T-helper 9 cell (primary cell): Measurements from ENCODE around the gene ANGPT4.

Experiments
- DNase-seq: peaks from one replicate; pipeline ENCODE4 v3.0.0-alpha.2; 2020
- total RNA-seq, 2 donors: gene quantifications; one replicate each; lab custom pipeline; 2026; lab: John Stamatoyannopoulos, UW

The ANGPT4 gene
- 0 to 0.07 reads per million in 2 donors for total RNA-seq

DNA sequence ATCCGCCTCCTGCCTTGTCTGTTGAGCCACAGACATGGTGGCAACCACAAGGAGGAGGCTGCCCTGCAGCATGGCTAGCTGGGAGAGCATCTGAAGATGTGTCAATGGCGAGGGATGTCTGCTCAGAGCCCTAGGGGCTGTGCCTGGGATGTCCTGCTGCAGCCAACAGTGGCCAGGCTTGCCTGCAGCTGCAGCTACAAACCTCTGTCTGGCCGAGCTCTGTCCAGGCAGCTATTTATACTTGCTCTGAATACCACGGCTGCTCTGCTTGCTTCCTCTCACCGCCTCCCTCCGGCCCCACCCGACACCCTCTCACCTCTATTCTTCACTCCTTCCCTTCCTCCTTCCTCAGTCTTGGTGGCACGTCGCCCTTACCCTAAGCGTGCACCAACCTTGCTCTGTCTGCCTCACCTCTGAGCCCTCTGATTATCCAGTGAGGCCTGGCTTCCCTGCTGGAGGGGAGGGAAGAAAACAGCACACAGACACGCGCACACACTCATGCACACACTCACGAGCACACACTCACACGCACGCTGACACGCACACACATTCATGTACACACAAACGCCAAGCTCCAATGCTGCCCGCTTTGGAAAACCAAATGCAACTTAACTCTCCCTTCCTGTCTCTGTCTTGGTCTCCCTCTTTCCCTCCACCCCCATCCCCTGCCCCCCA is at the start of gene ANGPT4:
Gene ANGPT4, minus strand, starts transcription at position 210 of the 675 bp plus-strand sequence. Its CDS starts 120 bp downstream, at position 90.
- no peak for DNase-seq

GRCh38 chr20:963795-964194 is 47.7 kb upstream of the ANGPT4 start:
- DNase-seq = no peak

- DNase-seq = no peak
These were observed 46.5 kb upstream of the ANGPT4 start for GRCh38 chr20:962683-963082.

DNA sequence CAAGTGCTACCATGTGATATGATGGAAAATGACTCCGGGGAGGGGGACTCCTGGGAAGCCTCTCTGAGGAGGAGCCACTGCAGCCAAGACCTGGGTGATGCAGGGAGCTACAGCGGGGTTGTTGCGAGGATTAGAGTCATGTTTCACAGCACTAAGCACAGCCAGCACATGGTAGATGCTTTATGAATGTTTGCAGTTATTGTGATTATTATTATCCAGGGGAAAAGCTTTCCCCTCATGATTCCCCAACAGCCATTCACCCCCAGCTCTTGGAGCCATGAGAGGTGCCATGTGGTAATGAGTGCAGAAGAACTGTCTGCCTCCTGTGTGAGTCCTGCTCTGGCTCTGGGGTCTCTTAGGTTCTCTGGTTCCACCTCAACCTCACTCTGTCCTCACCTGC is 46.1 kb upstream of the ANGPT4 start:
- no peak for DNase-seq

DNA sequence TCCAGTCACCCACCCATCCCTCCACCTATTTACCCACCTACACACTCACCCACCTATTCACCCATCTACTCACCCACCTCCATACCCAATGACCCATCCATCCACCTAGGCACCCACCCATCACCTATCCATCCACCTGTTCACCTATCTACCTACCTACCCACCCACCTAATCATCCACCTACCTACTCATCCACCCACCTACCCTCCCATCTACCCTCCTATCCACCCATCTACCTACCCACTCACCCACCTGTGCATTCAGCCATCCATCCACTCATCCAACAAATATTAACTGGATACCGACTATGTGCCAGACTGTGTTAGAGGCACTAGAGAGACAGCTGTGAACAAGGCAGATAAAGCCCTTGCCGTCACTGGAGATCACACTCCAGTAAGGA is 45.6 kb upstream of the ANGPT4 start:
- DNase-seq = no peak

GRCh38 chr20:959996-960615 is 44.0 kb upstream of the ANGPT4 start:
- DNase-seq = no peak

GRCh38 chr20:958936-959815 is 43.0 kb upstream of the ANGPT4 start:
- no peak for DNase-seq

GRCh38 chr20:957544-957943 is 41.4 kb upstream of the ANGPT4 start:
- DNase-seq = no peak

DNA sequence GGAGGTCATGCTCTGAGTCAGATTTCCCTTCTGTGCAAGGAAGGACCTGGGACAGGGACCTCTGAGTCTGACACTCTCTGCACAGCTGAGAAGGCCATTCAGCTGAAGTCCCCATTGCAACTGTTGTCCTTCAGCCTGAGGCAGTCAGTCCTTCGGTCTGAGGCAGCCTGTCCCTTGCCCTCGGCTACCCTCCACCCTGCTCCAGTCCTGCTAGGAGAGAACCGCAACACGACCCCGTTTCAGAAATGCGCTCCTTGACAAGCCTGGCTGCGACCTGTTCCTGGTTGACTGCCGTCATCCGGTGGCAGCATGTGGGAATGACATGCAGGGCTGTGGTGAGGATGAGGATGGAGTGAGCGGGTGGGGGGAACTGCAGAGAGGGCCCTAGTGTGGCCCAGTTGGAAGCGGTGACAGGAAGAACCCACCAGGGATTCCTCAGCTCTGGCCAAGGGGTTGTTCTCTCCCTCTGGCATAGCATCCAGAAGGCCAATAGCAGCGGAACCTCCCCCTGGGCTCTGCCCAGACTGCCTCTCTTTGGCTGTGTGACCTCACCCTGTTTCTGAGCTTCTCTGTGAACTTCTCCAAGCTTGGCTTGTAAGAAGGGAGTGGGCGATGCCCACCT is 40.3 kb upstream of the ANGPT4 start:
- DNase-seq = peak; percentile 68

- no peak for DNase-seq
These were observed 39.5 kb upstream of the ANGPT4 start for GRCh38 chr20:955656-956055.

DNA sequence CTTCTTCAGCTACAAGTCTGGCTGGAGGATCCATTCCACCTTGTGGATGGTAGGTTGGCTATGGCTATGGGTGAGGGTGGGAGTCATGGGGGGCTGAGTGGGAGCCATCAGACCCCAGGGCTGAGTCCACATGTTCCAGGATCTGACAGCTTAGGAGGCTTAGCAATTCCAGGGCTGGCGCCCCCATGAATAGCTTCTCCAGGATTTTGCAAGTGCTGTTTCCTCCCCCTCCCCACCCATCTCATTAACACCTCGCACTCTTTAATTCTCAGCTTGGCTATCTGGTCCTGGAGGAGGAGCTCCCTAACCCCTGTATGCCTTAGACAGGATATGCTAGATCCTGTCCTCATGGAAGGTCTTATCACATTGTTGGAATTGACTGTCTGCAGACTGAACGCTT is 39.0 kb upstream of the ANGPT4 start:
- DNase-seq = no peak

- DNase-seq = no peak
These were observed 37.6 kb upstream of the ANGPT4 start for GRCh38 chr20:953742-954141.

GRCh38 chr20:952196-952795 is 36.2 kb upstream of the ANGPT4 start:
- DNase-seq = no peak

DNA sequence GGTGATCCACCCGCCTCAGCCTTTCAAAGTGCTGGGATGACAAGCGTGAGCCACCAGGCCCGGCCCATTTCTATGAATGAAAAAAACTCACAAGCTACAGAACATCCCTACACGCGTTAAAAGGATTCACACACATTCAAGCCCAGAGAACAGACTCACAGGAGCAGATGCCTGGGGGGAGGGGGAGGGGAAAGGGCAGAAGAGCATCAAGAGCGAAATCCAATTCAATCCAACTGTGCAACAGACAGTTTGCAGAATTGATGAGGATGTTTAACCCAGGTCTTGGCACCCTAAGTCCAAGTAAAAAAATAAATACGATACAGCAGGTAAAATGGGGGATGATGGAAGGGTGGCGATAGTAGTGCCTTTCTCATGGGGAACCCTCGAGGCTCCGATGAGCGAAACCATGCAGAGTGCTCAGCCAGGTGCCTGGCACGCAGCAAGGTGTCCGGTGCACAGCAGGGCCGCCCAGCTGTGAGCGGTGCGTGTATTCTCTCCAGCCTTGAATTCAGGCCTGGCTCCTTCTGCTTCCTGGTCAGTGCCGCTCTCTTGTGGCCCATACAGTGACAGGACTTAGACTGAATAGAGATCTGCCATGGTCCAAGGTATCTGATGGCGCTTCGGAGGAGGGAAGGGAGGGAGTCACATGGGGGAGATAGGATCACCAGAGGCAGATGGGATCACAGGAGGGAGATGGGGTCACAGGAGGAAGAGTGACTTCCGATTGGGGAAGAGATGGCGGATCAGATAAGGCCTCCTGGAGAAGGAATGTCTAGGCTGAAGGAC is 35.4 kb upstream of the ANGPT4 start:
- no peak for DNase-seq

DNA sequence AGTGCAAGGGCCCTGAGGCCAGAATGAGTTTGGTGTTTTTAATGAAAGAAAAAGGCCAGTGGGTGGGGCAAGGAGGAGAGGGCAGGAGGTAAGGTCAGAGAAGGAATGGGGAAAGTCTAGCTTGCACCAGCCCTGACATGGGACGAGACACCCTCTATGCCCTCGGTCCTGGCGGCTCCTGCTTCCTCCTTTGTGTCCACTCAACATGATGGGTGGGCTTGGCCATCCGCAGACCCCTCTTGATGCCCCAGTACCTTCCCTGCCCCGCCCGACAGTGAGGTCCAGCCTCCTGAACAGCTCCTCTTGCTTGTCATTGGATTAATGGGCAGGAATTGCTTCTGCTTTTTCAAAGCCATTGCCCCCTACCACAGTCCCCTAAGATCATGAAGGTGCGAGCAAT is 33.6 kb upstream of the ANGPT4 start:
- no peak for DNase-seq

- no peak for DNase-seq
These were observed 30.7 kb upstream of the ANGPT4 start for GRCh38 chr20:946826-947225.

GRCh38 chr20:945841-946240 is 29.7 kb upstream of the ANGPT4 start:
- no peak for DNase-seq

- no peak for DNase-seq
These were observed 28.8 kb upstream of the ANGPT4 start for GRCh38 chr20:944774-945410.

- DNase-seq = no peak
These were observed 28.0 kb upstream of the ANGPT4 start for GRCh38 chr20:944148-944547.

GRCh38 chr20:942611-943010 is 26.5 kb upstream of the ANGPT4 start:
- no peak for DNase-seq

- DNase-seq = no peak
These were observed 24.8 kb upstream of the ANGPT4 start for GRCh38 chr20:940926-941325.
